Activated CD4-positive, CD25-positive, alpha-beta regulatory T cell treated with anti-CD3 and anti-CD28 coated beads, Interleukin-2, amount 50 U/mL, for 24 hours (primary cell): ENCODE measurements around the gene TMTC2.

Experiments
- ATAC-seq, 2 donors: fragments of 150-1000 bp; cut with Tn5 transposase; one replicate each; pipeline ENCODE4 v1.10.0; 2021; ENCODE audit warnings: mild to moderate bottlenecking in 1 of 2, moderate library complexity in 1 of 2

The TMTC2 gene

GRCh38 chr12:82682851-82683261 is 3.9 kb upstream of the TMTC2 start:
- ATAC-seq = no peak

- ATAC-seq = peak; percentile 66 to 70
Observed at GRCh38 chr12:82685790-82686167, 927 bp upstream of the TMTC2 start.

DNA sequence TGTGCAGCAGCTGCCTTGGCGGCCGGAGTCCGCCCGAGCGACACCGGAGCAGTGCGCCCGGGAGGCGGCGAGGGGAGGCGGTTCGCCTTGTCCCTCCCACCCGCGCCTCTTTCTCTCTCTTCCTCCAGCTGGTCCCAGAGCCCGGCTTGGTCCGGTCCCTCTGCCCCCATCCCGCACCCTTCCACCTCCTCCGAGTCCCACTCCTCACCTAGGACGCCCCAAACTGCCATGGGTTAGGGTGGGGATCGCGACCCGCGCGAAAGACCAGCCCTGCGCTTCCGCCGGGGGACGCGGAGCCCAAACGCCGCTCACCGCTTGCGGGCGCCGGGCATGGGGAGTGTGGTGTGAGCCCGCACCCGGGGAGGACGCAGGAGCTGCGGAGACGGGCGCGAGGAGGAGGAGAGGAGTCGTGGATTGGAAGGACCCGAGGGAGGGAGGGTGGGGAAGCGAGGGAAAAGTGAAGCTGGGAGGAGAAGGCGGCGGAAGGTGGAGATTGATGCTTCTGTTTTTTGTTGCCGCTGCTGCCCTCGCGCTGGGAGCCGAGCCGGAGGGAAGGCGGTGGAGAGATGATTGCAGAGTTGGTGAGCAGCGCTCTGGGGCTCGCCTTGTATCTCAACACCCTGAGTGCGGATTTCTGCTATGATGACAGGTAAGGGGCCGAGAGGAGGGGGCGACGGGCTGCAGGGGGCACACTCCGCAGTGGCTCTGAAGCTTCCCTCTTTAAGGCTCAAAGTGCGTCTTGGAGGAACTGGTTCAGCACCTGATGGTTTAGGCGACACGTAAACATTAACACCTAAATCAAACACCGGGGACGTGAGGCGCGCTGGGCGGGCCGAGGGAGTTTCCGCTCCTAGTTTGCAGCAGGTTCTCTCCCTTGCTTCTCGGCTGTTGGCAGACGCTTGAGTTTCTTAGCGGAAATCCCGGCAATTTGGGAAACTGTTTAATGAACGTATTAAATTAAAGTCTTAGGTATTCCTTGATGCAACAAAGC is 610 bp downstream of the TMTC2 start:
- peak; percentile 44 to 49 for ATAC-seq

GRCh38 chr12:82688035-82688501 is 1.4 kb downstream of the TMTC2 start:
- ATAC-seq = no peak

DNA sequence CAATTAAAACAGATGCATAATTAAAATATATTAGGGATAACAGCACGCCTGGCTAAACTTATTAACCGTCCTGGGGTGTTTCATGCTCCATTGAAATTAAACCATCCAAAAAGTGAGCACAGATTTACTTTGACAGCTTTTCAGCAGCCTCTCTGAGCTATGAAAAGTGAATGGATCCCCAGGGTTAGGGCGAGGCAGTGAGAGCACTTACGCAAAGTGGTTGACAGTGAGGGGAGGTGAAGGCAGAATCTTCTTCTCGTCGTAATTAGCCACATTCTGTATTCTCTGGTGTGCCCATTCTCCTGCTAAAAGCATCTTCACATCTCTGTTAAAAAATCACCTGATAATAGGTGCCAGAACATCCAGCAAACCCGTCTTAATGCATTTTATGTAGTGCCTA is 1.9 kb downstream of the TMTC2 start:
- no peak for ATAC-seq

DNA sequence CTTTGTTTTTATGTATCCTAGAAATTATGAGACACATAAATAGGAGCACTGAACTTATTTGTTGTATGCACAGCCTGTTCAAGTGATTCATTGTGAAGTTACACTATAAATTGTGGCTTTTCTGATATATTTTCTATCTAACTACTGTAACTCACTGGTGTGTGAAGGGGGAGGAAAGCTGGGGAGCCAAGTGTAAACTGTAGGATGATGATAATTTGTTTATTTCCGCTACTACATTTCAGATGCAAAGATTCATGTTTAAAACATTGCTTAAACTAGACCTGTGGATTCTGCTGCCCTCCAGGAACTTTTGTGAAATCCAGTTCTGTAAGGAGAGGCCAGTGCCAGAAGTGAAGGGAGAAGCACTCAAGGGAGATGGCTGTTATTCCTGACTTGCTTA is 3.3 kb downstream of the TMTC2 start:
- ATAC-seq = no peak

- ATAC-seq = no peak
Observed at GRCh38 chr12:82691513-82691912, 4.8 kb downstream of the TMTC2 start.

DNA sequence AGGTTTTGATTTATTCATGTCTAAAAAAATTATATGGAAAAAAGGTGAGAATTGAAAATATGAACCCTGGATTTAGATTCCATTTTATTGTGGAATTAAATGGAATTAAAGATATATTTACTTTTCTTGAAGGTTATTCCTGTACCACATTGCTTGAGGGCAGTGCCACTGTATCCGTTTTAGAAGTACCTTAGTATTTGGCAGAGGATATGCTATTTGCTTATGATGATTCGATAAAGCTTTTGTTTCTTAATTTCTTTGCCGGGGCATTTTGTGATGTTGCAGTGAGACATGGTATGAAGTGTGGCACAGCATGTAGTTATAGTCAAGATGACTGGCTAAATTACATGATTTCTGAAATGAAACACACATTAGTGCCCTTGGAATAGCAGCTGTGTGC is 7.6 kb downstream of the TMTC2 start:
- no peak for ATAC-seq

DNA sequence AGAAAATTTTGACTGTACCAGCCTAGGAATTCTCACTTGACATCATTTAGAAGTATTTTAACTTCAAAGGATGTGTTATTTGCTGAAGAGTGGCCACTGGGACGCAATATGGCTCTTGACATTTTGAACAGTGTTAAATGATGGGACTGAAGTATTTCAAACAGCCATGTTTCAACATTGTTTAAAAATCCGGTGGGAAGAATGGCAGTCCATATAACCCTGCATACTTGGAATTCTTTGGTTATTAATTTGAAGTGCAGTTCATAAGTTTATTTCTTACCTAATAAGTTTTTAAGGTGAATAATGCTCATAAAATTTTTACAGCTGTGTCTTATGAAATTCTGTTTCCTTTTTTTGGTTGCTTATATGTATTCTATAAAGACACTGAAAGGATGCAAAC is 8.3 kb downstream of the TMTC2 start:
- ATAC-seq = no peak

GRCh38 chr12:82695531-82695930 is 8.8 kb downstream of the TMTC2 start:
- no peak for ATAC-seq

- ATAC-seq = no peak
Observed at GRCh38 chr12:82696543-82696942, 9.8 kb downstream of the TMTC2 start.

- no peak for ATAC-seq
Observed at GRCh38 chr12:82698708-82699564, 12.2 kb downstream of the TMTC2 start.

DNA sequence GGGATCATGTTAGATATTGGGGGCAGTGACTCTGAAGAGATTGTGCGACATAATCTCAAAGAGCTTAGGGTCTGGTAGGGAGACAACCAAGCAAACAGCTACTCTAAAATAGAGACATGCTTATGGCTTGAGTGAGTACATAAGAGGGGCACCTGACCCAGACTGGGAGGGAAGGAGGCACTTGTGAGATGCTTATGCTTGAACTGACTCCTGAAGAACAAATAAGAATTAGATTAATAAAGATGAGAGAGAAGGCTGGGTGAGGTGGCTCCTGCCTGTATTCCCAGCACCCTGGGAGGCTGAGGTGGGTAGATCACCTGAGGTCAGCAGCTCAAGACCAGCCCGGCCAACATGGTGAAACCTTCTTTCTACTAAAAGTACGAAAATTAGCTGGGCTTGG is 19.1 kb downstream of the TMTC2 start:
- no peak for ATAC-seq

- no peak for ATAC-seq
Observed at GRCh38 chr12:82708061-82708879, 21.6 kb downstream of the TMTC2 start.

- no peak for ATAC-seq
Observed at GRCh38 chr12:82709794-82710355, 23.2 kb downstream of the TMTC2 start.

- no peak for ATAC-seq
Observed at GRCh38 chr12:82710741-82711140, 24.0 kb downstream of the TMTC2 start.

DNA sequence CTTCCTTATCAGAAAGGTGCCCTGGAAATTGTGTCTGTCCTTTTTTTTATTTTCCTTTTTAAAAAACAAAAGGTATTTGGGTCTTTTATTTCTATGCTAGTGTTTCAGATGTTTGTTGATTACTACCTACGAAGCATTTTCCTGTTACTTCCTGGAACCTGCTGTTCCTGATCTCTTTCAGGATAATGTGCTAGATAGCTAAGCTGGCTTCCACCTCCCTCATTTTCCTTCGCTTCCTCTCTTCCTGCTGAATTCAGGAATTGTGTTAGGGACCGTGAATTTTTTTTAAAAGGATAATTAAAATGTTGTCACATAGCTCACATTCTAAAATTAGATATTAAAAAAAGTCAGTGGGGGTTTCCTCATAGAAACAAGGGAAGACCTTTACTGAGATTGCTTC is 27.7 kb downstream of the TMTC2 start:
- no peak for ATAC-seq

- ATAC-seq = no peak
Observed at GRCh38 chr12:82721726-82722125, 35.0 kb downstream of the TMTC2 start.

- peak; percentile 58 to 73 for ATAC-seq
Observed at GRCh38 chr12:82723093-82723492, 36.4 kb downstream of the TMTC2 start.

DNA sequence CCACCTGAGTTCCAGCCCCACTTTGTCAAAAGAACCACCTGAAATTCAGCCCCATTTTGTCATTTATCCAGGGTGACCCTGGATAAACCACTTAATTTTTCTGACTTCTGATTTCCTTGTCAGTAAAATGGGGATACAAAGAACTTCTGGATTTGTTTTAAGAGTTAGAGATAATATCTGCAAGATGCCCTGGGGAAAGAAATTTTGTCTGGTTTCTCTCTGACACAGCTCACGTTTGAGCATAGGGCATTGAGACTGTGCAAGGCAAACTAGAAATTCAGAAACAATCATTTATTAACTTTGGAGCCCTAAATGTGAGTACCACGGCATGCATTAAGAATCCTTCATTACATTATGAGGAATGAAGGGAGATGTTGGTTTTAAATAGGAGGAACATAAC is 37.2 kb downstream of the TMTC2 start:
- ATAC-seq = no peak

- no peak for ATAC-seq
Observed at GRCh38 chr12:82725741-82726140, 39.0 kb downstream of the TMTC2 start.

DNA sequence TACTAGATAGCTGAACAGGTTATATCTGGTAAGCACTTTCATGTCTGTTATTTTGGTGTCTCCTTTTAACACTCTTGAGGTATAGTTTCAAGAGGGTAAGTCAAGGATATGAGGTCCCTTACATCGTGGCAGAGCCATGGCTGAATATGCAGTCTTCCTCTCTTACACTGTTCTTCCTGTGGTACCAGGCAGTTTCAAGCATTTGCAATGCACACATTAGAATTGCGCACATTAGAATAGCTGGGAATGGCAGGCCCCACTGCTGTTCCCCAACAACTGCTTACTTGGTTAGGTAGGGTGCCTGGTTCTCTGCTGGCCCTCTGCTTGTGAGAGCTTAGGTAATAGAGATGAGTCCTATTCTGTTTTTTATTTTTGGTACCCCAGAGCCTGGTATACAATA is 41.2 kb downstream of the TMTC2 start:
- ATAC-seq = no peak
